K562 (cell line): ENCODE data around the gene TMOD3. TPM values are rescaled to one million over a fixed set of nuclear protein-coding genes. Genes with fewer than 3 reads are reported as not detected.
A peak's percentile ranks its signal among the peaks of the same experiment; 100 is the strongest.

Experiments
- BRF1 ChIP-seq: IDR thresholded peaks from 3 replicates; pipeline ENCODE4 v1.6.1; 2011; ENCODE audit warnings: borderline replicate concordance, mild to moderate bottlenecking; ENCODE audit not compliant: insufficient read length; ENCODE audit errors: extremely low read depth
- C11orf30 ChIP-seq: fragments of 450-650 bp; IDR thresholded peaks from 2 replicates; pipeline ENCODE4 v1.6.1; 2016; ENCODE audit warnings: low read depth, mild to moderate bottlenecking
- FOXJ3 ChIP-seq: sonication (generic); formaldehyde crosslinking; IDR thresholded peaks from 2 replicates; pipeline ENCODE4 v1.4.0; 2020; ENCODE audit warnings: mild to moderate bottlenecking, missing genetic modification reagents
- KHSRP ChIP-seq: fragments of 450-650 bp; IDR thresholded peaks from 2 replicates; pipeline ENCODE4 v1.6.1; 2017
- L3MBTL2 ChIP-seq: fragments of 450-650 bp; IDR thresholded peaks from 2 replicates; pipeline ENCODE4 v1.6.1; 2016; ENCODE audit warnings: mild to moderate bottlenecking, moderate library complexity
- NCOA4 ChIP-seq: fragments of 450-650 bp; IDR thresholded peaks from 2 replicates; pipeline ENCODE4 v1.6.1; 2018; ENCODE audit warnings: mild to moderate bottlenecking; ENCODE audit not compliant: partially characterized antibody
- NCOR1 ChIP-seq: fragments of 450-650 bp; IDR thresholded peaks from 2 replicates; pipeline ENCODE4 v1.6.1; 2016; ENCODE audit warnings: mild to moderate bottlenecking, moderate library complexity
- NFIX ChIP-seq: fragments of 250-450 bp; sonication (Bioruptor Pico); IDR thresholded peaks from 2 replicates; pipeline ENCODE4 v1.4.0; 2020; ENCODE audit warnings: low read depth, mild to moderate bottlenecking, moderate library complexity
- PTBP1 ChIP-seq: fragments of 200-400 bp; formaldehyde crosslinking; IDR thresholded peaks from 2 replicates; pipeline ENCODE4 v1.6.1; 2017; ENCODE audit warnings: low read depth, low read length
- RBM34 ChIP-seq: fragments of 200-400 bp; formaldehyde crosslinking; IDR thresholded peaks from 2 replicates; pipeline ENCODE4 v1.6.1; 2018; ENCODE audit warnings: low read length, borderline replicate concordance; ENCODE audit not compliant: insufficient read depth
- SOX6 ChIP-seq: fragments of 450-650 bp; IDR thresholded peaks from 2 replicates; pipeline ENCODE4 v1.6.1; 2014; ENCODE audit warnings: mild to moderate bottlenecking
- TFAM ChIP-seq: fragments of 250-450 bp; sonication (Bioruptor Pico); conservative IDR thresholded peaks from 2 replicates; pipeline ENCODE4 v1.5.0; 2021; ENCODE audit warnings: mild to moderate bottlenecking, moderate library complexity
- ZNF263 ChIP-seq: sonication (generic); formaldehyde crosslinking; IDR thresholded peaks from 2 replicates; pipeline ENCODE4 v1.8.0; 2022; ENCODE audit warnings: mild to moderate bottlenecking, missing genetic modification reagents, borderline replicate concordance
- ZNF583 ChIP-seq: fragments of 250-450 bp; sonication (Bioruptor Pico); IDR thresholded peaks from 2 replicates; pipeline ENCODE4 v1.4.0; 2020
- ZNF589 ChIP-seq: fragments of 200-800 bp; sonication (Bioruptor generic); IDR thresholded peaks from 2 replicates; pipeline ENCODE4 v1.6.1; 2016; ENCODE audit warnings: low read depth, missing genetic modification characterization, missing compliant biosample characterization
- ZNF695 ChIP-seq: fragments of 450-650 bp; formaldehyde crosslinking; IDR thresholded peaks from 2 replicates; pipeline ENCODE4 v1.4.0; 2020; ENCODE audit warnings: mild to moderate bottlenecking, moderate library complexity
- ZNF717 ChIP-seq: fragments of 250-450 bp; sonication (Bioruptor Pico); IDR thresholded peaks from 2 replicates; pipeline ENCODE4 v1.5.0; 2021
- polyA plus RNA-seq, 8 experiments: library from polyadenylated mRNA; depleted of rRNA in 4 of 8; stranded (reverse) in 5 of 8; unstranded in 3 of 8; fragments of >200 nt; fragmentation: Nextera tagmentation in 2 of 8; fragmentation: Illumina TruSeq in 1 of 8; extraction: Ambion mirVana in 2 of 8; extraction: Trizol in 1 of 8; gene quantifications; 2 replicates each; pipeline versions ENCODE4 v1.2.1 to v1.2.3, GENCODE V29; 2011 to 2014; ENCODE audit warnings: inconsistent platforms in 1 of 8, missing spikeins in 1 of 8
- total RNA-seq, 7 experiments: library from RNA; depleted of rRNA in 6 of 7; stranded (reverse); fragments of >200 nt in 6 of 7; fragmentation: Illumina TruSeq in 2 of 7; extraction: Trizol in 2 of 7; gene quantifications; 2 replicates each; pipeline versions ENCODE4 v1.2.1 to v1.2.3, GENCODE V29; 2011 to 2021; ENCODE audit warnings: low replicate concordance in 1 of 7
- TF ChIP-seq, protein P1 (sequence below): fragments of 450-650 bp; IDR thresholded peaks from one replicate; pipeline ENCODE4 v1.6.1; 2018; ENCODE audit warnings: mild to moderate bottlenecking, moderate library complexity; ENCODE audit not compliant: partially characterized antibody
- TF ChIP-seq, protein P2 (sequence below): IDR thresholded peaks from 3 replicates; pipeline ENCODE4 v1.6.1; 2011; ENCODE audit warnings: borderline replicate concordance, mild to moderate bottlenecking, moderate library complexity; ENCODE audit not compliant: insufficient read length; ENCODE audit errors: extremely low read depth
- TF ChIP-seq, protein P3 (sequence below): sonication (generic); formaldehyde crosslinking; IDR thresholded peaks from 2 replicates; pipeline ENCODE4 v1.8.0; 2022; ENCODE audit warnings: mild to moderate bottlenecking, missing genetic modification reagents, borderline replicate concordance
- TF ChIP-seq, protein P4 (sequence below): sonication (generic); formaldehyde crosslinking; IDR thresholded peaks from 2 replicates; pipeline ENCODE4 v1.8.1; 2022; ENCODE audit warnings: missing genetic modification reagents

TMOD3 gene
- total and polyA plus RNA-seq, 9 of the 15 experiments (the other 6 are each of a cell fraction or from before 2014, with no cell fraction given): 6.8 to 45.0 (median 30.9) TPM

DNA sequence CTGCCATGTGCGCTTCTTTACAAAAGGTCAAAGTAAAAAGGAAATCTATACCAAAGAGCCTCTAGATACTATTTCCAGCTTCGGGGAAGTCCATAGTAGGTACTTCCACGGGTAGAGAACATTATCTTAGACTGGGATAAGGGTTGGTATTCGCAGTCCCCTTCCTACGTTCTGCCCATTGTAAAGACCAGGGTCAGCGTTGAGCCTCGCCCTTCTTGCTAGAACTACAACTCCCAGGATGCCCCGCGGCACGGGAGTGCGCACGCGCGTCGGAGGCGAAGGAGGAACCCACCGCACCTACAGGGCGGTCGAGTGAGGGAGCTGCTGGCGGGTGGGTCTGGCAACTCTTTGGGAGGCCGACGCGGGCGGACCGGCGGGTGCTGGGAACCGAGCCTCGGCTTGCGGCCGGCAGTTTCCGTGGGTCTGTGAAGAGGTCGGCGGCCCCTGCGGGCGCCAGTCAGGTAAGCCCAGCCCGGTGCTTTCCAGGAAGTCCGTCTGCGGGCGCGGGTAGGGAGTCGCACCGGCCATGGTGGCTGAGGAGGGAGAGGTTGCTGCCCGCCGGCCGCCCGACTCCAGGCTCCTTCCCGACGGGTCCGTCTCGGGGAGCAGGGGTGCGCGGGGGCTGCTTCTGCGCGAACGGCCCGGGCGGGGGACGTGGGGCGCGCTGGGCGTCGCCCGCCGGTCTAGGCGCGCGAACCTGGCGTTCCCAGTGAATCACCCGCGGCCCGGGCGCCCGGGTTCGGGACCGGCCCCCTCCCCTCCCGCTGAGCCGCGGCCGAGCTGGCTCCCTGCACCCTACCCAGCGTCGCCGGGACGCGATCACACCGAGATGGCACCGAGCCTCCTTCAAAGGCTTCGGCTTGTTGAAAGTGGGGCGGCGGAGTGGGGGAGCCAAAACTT, at the start of gene TMOD3 (continued):
- TF ChIP-seq ZNF695 (CRISPR knock-in tag): no peak
- no peak for TF ChIP-seq TFAM (CRISPR knock-in tag)
- no peak for TF ChIP-seq FOXJ3
- no peak for TF ChIP-seq NFIX
- TF ChIP-seq RBM34: no peak
- TF ChIP-seq NCOA4: no peak
- peak; percentile 16; the same call in 1 of the 2 replicates for TF ChIP-seq L3MBTL2
- TF ChIP-seq KHSRP: no peak
- TF ChIP-seq, protein P1, sequence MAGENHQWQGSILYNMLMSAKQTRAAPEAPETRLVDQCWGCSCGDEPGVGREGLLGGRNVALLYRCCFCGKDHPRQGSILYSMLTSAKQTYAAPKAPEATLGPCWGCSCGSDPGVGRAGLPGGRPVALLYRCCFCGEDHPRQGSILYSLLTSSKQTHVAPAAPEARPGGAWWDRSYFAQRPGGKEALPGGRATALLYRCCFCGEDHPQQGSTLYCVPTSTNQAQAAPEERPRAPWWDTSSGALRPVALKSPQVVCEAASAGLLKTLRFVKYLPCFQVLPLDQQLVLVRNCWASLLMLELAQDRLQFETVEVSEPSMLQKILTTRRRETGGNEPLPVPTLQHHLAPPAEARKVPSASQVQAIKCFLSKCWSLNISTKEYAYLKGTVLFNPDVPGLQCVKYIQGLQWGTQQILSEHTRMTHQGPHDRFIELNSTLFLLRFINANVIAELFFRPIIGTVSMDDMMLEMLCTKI: no peak
- TF ChIP-seq ZNF583: no peak
- TF ChIP-seq ZNF263: no peak
- TF ChIP-seq, protein P2, sequence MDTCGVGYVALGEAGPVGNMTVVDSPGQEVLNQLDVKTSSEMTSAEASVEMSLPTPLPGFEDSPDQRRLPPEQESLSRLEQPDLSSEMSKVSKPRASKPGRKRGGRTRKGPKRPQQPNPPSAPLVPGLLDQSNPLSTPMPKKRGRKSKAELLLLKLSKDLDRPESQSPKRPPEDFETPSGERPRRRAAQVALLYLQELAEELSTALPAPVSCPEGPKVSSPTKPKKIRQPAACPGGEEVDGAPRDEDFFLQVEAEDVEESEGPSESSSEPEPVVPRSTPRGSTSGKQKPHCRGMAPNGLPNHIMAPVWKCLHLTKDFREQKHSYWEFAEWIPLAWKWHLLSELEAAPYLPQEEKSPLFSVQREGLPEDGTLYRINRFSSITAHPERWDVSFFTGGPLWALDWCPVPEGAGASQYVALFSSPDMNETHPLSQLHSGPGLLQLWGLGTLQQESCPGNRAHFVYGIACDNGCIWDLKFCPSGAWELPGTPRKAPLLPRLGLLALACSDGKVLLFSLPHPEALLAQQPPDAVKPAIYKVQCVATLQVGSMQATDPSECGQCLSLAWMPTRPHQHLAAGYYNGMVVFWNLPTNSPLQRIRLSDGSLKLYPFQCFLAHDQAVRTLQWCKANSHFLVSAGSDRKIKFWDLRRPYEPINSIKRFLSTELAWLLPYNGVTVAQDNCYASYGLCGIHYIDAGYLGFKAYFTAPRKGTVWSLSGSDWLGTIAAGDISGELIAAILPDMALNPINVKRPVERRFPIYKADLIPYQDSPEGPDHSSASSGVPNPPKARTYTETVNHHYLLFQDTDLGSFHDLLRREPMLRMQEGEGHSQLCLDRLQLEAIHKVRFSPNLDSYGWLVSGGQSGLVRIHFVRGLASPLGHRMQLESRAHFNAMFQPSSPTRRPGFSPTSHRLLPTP: no peak
- TF ChIP-seq NCOR1: no peak
- TF ChIP-seq PTBP1: no peak
- no peak for TF ChIP-seq ZNF589
- TF ChIP-seq C11orf30: no peak
- TF ChIP-seq, protein P3, sequence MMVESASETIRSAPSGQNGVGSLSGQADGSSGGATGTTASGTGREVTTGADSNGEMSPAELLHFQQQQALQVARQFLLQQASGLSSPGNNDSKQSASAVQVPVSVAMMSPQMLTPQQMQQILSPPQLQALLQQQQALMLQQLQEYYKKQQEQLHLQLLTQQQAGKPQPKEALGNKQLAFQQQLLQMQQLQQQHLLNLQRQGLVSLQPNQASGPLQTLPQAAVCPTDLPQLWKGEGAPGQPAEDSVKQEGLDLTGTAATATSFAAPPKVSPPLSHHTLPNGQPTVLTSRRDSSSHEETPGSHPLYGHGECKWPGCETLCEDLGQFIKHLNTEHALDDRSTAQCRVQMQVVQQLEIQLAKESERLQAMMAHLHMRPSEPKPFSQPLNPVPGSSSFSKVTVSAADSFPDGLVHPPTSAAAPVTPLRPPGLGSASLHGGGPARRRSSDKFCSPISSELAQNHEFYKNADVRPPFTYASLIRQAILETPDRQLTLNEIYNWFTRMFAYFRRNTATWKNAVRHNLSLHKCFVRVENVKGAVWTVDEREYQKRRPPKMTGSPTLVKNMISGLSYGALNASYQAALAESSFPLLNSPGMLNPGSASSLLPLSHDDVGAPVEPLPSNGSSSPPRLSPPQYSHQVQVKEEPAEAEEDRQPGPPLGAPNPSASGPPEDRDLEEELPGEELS: no peak
- TF ChIP-seq, protein P4, sequence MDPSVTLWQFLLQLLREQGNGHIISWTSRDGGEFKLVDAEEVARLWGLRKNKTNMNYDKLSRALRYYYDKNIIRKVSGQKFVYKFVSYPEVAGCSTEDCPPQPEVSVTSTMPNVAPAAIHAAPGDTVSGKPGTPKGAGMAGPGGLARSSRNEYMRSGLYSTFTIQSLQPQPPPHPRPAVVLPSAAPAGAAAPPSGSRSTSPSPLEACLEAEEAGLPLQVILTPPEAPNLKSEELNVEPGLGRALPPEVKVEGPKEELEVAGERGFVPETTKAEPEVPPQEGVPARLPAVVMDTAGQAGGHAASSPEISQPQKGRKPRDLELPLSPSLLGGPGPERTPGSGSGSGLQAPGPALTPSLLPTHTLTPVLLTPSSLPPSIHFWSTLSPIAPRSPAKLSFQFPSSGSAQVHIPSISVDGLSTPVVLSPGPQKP (CRISPR knock-in tag): no peak
- TF ChIP-seq SOX6: no peak
- TF ChIP-seq BRF1: no peak
- TF ChIP-seq ZNF717: no peak
